Endothelial cell of umbilical vein (primary cell): ENCODE measurements around the gene CCDC188. TPM values are rescaled to one million over a fixed set of nuclear protein-coding genes. Genes with fewer than 3 reads are reported as not detected.

Experiments
- BruUV-seq: library from RNA; stranded (reverse); fragments of 400-500 nt; replicated peaks from 2 replicates; lab custom pipeline; 2021; lab: Mats Ljungman, UMichigan
- CTCF ChIA-PET: fragments of 300-600, 350-600 bp; sonication (Branson Sonifier 250); formaldehyde crosslinking; loops from one replicate; lab custom pipeline; 2021; ENCODE audit warnings: antibody characterized with exemption, inconsistent platforms; lab: Charles Lee
- POLR2A ChIA-PET: fragments of 300-600, 350-600 bp; sonication (Branson Sonifier 250); formaldehyde crosslinking; loops from one replicate; lab custom pipeline; 2021; ENCODE audit warnings: antibody characterized with exemption, inconsistent platforms; lab: Charles Lee
- DNase-seq: peaks from one replicate; pipeline ENCODE4 v3.0.0-alpha.2; 2011; ENCODE audit warnings: low read depth, low spot score
- FAIRE-seq: peaks from 2 replicates; lab custom pipeline; 2011; peaks lifted over from hg19 to GRCh38; lab: Jason Lieb, UNC
- H2AFZ ChIP-seq: 2 replicates; pipeline ENCODE4 v1.6.0; 2012; ENCODE audit warnings: low read depth, low read length, control low read depth, inconsistent platforms
- H3K27ac ChIP-seq: 2 replicates; pipeline ENCODE4 v1.5.1; 2011; ENCODE audit warnings: low read depth, mild to moderate bottlenecking, control low read depth, low read length, moderate library complexity; ENCODE audit not compliant: insufficient read depth
- H3K27me3 ChIP-seq, 2 experiments: 2 replicates each; pipeline versions ENCODE4 v1.6.0 to v1.6.1; 2011; ENCODE audit warnings: low read length in 2 of 2, mixed read lengths in 1 of 2; ENCODE audit not compliant: control insufficient read depth in 2 of 2, insufficient read depth in 2 of 2
- H3K36me3 ChIP-seq, 2 experiments: 2 replicates in 1 of 2; 3 replicates in 1 of 2; pipeline ENCODE4 v1.5.1; 2011; ENCODE audit warnings: low read length in 2 of 2, mild to moderate bottlenecking in 1 of 2, moderate library complexity in 1 of 2; ENCODE audit not compliant: control insufficient read depth in 2 of 2, insufficient read depth in 2 of 2; ENCODE audit errors: extremely low read depth in 1 of 2
- H3K4me1 ChIP-seq: 3 replicates; pipeline ENCODE4 v1.5.1; 2011; ENCODE audit warnings: mild to moderate bottlenecking, low read length; ENCODE audit not compliant: control insufficient read depth, insufficient read depth; ENCODE audit errors: extremely low read depth
- H3K4me2 ChIP-seq: 2 replicates; pipeline ENCODE4 v1.6.1; 2011; ENCODE audit warnings: low read length, control low read depth, mixed read lengths; ENCODE audit not compliant: insufficient read depth
- H3K4me3 ChIP-seq, 3 experiments: fragments of 200-600 bp in 1 of 3; sonication (generic), shearing (Covaris generic) in 1 of 3; replicated peaks in 1 of 3; 2 replicates each; pipeline ENCODE4 v1.5.1; 2011 to 2016; ENCODE audit warnings: control low read depth in 3 of 3, low read length in 3 of 3, mild to moderate bottlenecking in 2 of 3, inconsistent platforms in 1 of 3, low read depth in 1 of 3, moderate library complexity in 1 of 3; ENCODE audit not compliant: insufficient read depth in 1 of 3
- H3K79me2 ChIP-seq: 2 replicates; pipeline ENCODE4 v1.6.0; 2012; ENCODE audit warnings: low read length, inconsistent platforms; ENCODE audit not compliant: control insufficient read depth, insufficient read depth
- H3K9ac ChIP-seq: replicated peaks from 2 replicates; pipeline ENCODE3; 2011; ENCODE audit warnings: low read length, control low read depth; ENCODE audit not compliant: insufficient read depth; ENCODE audit errors: extremely low read depth
- H3K9me1 ChIP-seq: replicated peaks from 3 replicates; pipeline ENCODE4 v1.6.0; 2011; ENCODE audit warnings: mild to moderate bottlenecking, low read length; ENCODE audit not compliant: control insufficient read depth, insufficient read depth; ENCODE audit errors: extremely low read depth
- H3K9me3 ChIP-seq: replicated peaks from 2 replicates; pipeline ENCODE4 v1.5.1; 2012; ENCODE audit warnings: low read length, inconsistent platforms; ENCODE audit not compliant: control insufficient read depth, insufficient read depth
- H4K20me1 ChIP-seq: replicated peaks from 2 replicates; pipeline ENCODE3; 2011; ENCODE audit warnings: mild to moderate bottlenecking, low read length; ENCODE audit not compliant: control insufficient read depth, insufficient read depth; ENCODE audit errors: extremely low read depth
- CTCF ChIP-seq, 2 donors: IDR thresholded peaks; 1 replicate in 1 of 2; 2 replicates in 1 of 2; pipeline ENCODE4 v1.5.1; 2011; ENCODE audit warnings: low read length in 2 of 2, mild to moderate bottlenecking in 2 of 2, moderate library complexity in 2 of 2, control low read depth in 1 of 2, inconsistent platforms in 1 of 2, low read depth in 1 of 2; ENCODE audit not compliant: insufficient read depth in 1 of 2; ENCODE audit errors: extremely low read depth in 1 of 2
- FOS ChIP-seq: IDR thresholded peaks from 2 replicates; pipeline ENCODE4 v1.6.1; 2011; ENCODE audit warnings: mild to moderate bottlenecking, low read length, moderate library complexity, borderline replicate concordance; ENCODE audit not compliant: insufficient read depth
- JUN ChIP-seq: IDR thresholded peaks from 2 replicates; pipeline ENCODE4 v1.6.1; 2011; ENCODE audit warnings: borderline replicate concordance, low read depth; ENCODE audit not compliant: insufficient read length, insufficient read depth
- MAX ChIP-seq: IDR thresholded peaks from 2 replicates; pipeline ENCODE4 v1.6.1; 2011; ENCODE audit not compliant: insufficient read depth, insufficient read length
- MYC ChIP-seq: IDR thresholded peaks from one replicate; pipeline ENCODE4 v1.6.1; 2011; ENCODE audit warnings: mild to moderate bottlenecking, low read depth, low read length
- POLR2A ChIP-seq: IDR thresholded peaks from 2 replicates; pipeline ENCODE4 v1.6.1; 2012; ENCODE audit warnings: low read depth, mild to moderate bottlenecking, control low read depth, low read length
- POLR2AphosphoS5 ChIP-seq: IDR thresholded peaks from 2 replicates; pipeline ENCODE4 v1.6.1; 2012; ENCODE audit warnings: low read depth, mild to moderate bottlenecking, control low read depth, low read length, moderate library complexity; ENCODE audit not compliant: insufficient read depth
- dilution Hi-C: fragments of 300-500 bp; cut with MboI; formaldehyde crosslinking; loops from one replicate; pipeline ENCODE4 v1.15.0; 2019; ENCODE audit warnings: low sequenced_read_pairs; ENCODE audit not compliant: extremely low pct_ligation_motif_present
- intact Hi-C: fragments of 100-400 bp; cut with micrococcal nuclease; formaldehyde crosslinking; loops from one replicate; pipeline ENCODE4 v1.10.0; 2022
- polyA plus RNA-seq, 4 experiments: library from polyadenylated mRNA; depleted of rRNA in 3 of 4; stranded (reverse) in 3 of 4; unstranded in 1 of 4; fragments of >200 nt; gene quantifications; 2 replicates each; pipeline versions ENCODE4 v1.2.1 to v1.2.3, GENCODE V29; 2011 to 2012; ENCODE audit warnings: missing spikeins in 1 of 4
- total RNA-seq: library from RNA; stranded (reverse); gene quantifications from 2 replicates; pipeline ENCODE4 v1.2.3, GENCODE V29; 2021

CCDC188 gene
- total and polyA plus RNA-seq, 2 donors (not counting 3 experiments of a cell fraction or from before 2014, with no cell fraction given) = 9.4 to 9.8 TPM

- Histone ChIP-seq H3K79me2 (peaks cover 41% of the 10 kb centered on the region), H3K9me3 (no peaks in the 10 kb centered on the region), H3K27ac (peak overlapping the region; percentile 46), H3K27me3 (no peaks in the 10 kb centered on the region), H3K4me3 (peak overlapping the region; percentile 37 to 85 (median 46)), H3K9me1 (no peaks in the 10 kb centered on the region), H3K4me2 (peak overlapping the region; percentile 33), H4K20me1 (no peaks in the 10 kb centered on the region), H3K9ac (peak overlapping the region; percentile 42), H3K4me1 (peaks cover 6% of the 10 kb centered on the region), H2AFZ (peak overlapping the region; percentile 77), H3K36me3 (peaks cover 0 to 7% of the 10 kb centered on the region in 2 experiments)
- intact Hi-C loops = loop anchor here (1.0 kb wide), 1 partner anchor 154 kb away; no protein-coding TSS in a partner anchor
- POLR2A ChIA-PET = no interaction called here
- CTCF ChIA-PET = interaction anchor here (0.7 to 2.1 kb wide), 3 partner anchors 11 to 401 kb away, joined by 4 to 6 read pairs (median 6); partner anchors contain the start of gene TRMT2A
- DNase-seq (peak; percentile 82), FAIRE-seq (peak; percentile 69)
- TF ChIP-seq MYC = no peak
- peak; percentile 19 for TF ChIP-seq POLR2AphosphoS5
- dilution Hi-C loops = no loop called here
- BruUV-seq = no TSS peak
These were observed 19.9 kb downstream of the CCDC188 start for GRCh38 chr22:20130731-20131596.

GRCh38 chr22:20130319-20130718 lies 20.5 kb downstream of the CCDC188 start:
- Histone ChIP-seq H3K27me3 (no peaks in the 10 kb centered on the region), H4K20me1 (no peaks in the 10 kb centered on the region), H3K36me3 (peaks cover 0 to 12% of the 10 kb centered on the region in 2 experiments), H3K4me2 (no peak overlapping the region), H3K4me3 (no peak overlapping the region), H2AFZ (no peak overlapping the region), H3K9me3 (no peaks in the 10 kb centered on the region), H3K79me2 (peaks cover 34% of the 10 kb centered on the region), H3K9me1 (no peaks in the 10 kb centered on the region), H3K4me1 (peaks cover 6% of the 10 kb centered on the region), H3K9ac (no peak overlapping the region), H3K27ac (no peak overlapping the region)
- DNase-seq (no peak), FAIRE-seq (no peak)
- CTCF ChIA-PET = interaction anchor here (0.7 to 2.1 kb wide), 3 partner anchors 10 to 400 kb away, joined by 4 to 6 read pairs (median 6); partner anchors contain the start of gene TRMT2A
- intact Hi-C loops (loop anchor here (1.0 kb wide), 1 partner anchor 155 kb away; no protein-coding TSS in a partner anchor), dilution Hi-C loops (no loop called here)
- no peak for TF ChIP-seq POLR2AphosphoS5
- no peak for TF ChIP-seq POLR2A
- peak in 1 of 2 donors; percentile 3 for TF ChIP-seq CTCF (IDR thresholded peaks at IDR 0.05; ENCODE audit: extremely low read depth in 1 of 2, insufficient read depth in 1 of 2, low read depth in 1 of 2, low read length in 2 of 2)
- no peak for TF ChIP-seq MAX
- no peak for TF ChIP-seq FOS
- no peak for TF ChIP-seq MYC
- TF ChIP-seq JUN = no peak
- no TSS peak for BruUV-seq
- POLR2A ChIA-PET = no interaction called here
